Kidney (tissue), 14 donors: ENCODE results near the gene GPC5. TPM values are rescaled to one million over a fixed set of nuclear protein-coding genes. Genes with fewer than 3 reads are reported as not detected.

Source experiments
- DNase-seq, 5 donors: peaks; one replicate each; pipeline ENCODE4 v3.0.0-alpha.2; 2013 to 2020
- FAIRE-seq: peaks from 2 replicates; lab custom pipeline; 2012; peaks lifted over from hg19 to GRCh38; lab: Jason Lieb, UNC
- H3K27ac ChIP-seq, 2 donors: one replicate each; pipeline ENCODE4 v1.7.0; 2013; ENCODE audit warnings: low read depth in 2 of 2, low read length in 2 of 2, inconsistent platforms in 1 of 2
- H3K27me3 ChIP-seq: one replicate; pipeline ENCODE4 v1.7.1; 2013; ENCODE audit warnings: low read length, inconsistent platforms; ENCODE audit not compliant: control insufficient read depth, insufficient read depth
- H3K36me3 ChIP-seq, 3 donors: one replicate each; pipeline versions ENCODE4 v1.7.0 to v1.7.1; 2013; ENCODE audit warnings: low read length in 3 of 3, control low read depth in 1 of 3, inconsistent platforms in 1 of 3; ENCODE audit not compliant: insufficient read depth in 3 of 3, control insufficient read depth in 2 of 3
- H3K4me1 ChIP-seq, 3 donors: one replicate each; pipeline versions ENCODE4 v1.7.0 to v1.7.1; 2013; ENCODE audit warnings: low read length in 3 of 3, inconsistent platforms in 1 of 3, low read depth in 1 of 3; ENCODE audit not compliant: control insufficient read depth in 2 of 3, insufficient read depth in 2 of 3
- H3K4me3 ChIP-seq, 3 donors: one replicate each; pipeline versions ENCODE4 v1.7.0 to v1.8.1; 2013; ENCODE audit warnings: low read length in 3 of 3, control low read depth in 1 of 3, inconsistent platforms in 1 of 3
- H3K9ac ChIP-seq, 3 donors: one replicate each; pipeline versions ENCODE4 v1.7.0 to v1.7.1; 2013; ENCODE audit warnings: low read length in 3 of 3, control low read depth in 1 of 3, inconsistent platforms in 1 of 3
- H3K9me3 ChIP-seq, 3 donors: one replicate each; pipeline versions ENCODE4 v1.7.0 to v1.7.1; 2013; ENCODE audit warnings: low read length in 3 of 3, control low read depth in 1 of 3, inconsistent platforms in 1 of 3; ENCODE audit not compliant: control insufficient read depth in 2 of 3, insufficient read depth in 1 of 3
- intact Hi-C: fragments of 100-400 bp; cut with DNase I; formaldehyde crosslinking; loops from one replicate; pipeline ENCODE4 v1.11.1; 2022
- polyA plus RNA-seq: library from polyadenylated mRNA; stranded (reverse); fragments of 350-450 nt; fragmentation: Illumina TruSeq; extraction: RNeasy Lipid Tissue Mini Kit (QIAGEN cat#74804); gene quantifications from one replicate; pipeline ENCODE4 v1.2.3, GENCODE V29; 2014; ENCODE audit warnings: low read depth, low replicate concordance; ENCODE audit not compliant: insufficient read depth
- total RNA-seq: library from RNA; stranded (reverse); fragmentation: NEBNext Ultra II Directional; extraction: Animal tissue kit (Norgen Biotek cat#: 25700); gene quantifications from one replicate; pipeline ENCODE4 v1.2.1, GENCODE V29; 2021
- TF ChIP-seq, protein P1 (sequence below): IDR thresholded peaks from 3 replicates; pipeline ENCODE4 v1.5.1; 2012; ENCODE audit warnings: mild to moderate bottlenecking, moderate library complexity, borderline replicate concordance; ENCODE audit not compliant: insufficient read depth; ENCODE audit errors: extremely low read depth
- donor health status: control.
- donor health status: control.
- donor health status: control.
- donor health status: control.
- donor health status: control.
- donor health status: DM: yes; HTN: yes; CAD: no.
- donor health status: Normal renal cell carcinoma (clear cell type).

GPC5 gene
- total and polyA plus RNA-seq, 2 donors from 2014 or later, result 0.47 to 6.8 TPM

DNA sequence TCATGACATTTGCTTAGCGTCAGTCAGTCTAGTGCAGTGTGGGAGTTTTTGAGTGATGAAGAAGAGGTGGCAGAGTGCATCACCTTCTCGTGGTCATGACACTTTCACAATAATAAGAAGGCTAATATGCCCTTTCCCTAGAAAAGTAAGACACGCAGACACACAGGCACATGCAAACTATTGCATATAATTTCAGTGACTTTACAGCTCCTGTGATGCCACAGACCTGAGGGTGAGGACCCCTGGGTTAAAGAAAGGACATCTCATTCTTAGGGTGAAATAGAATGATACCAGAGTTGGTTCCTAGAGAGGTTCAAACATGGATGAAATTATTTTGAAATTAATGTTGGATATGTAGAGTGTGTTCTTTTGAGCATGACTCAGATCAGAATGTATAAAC, 300.3 kb downstream of the GPC5 start:
- Histone ChIP-seq H3K4me1 (no peaks in the 10 kb centered on the region), H3K27me3 (no peaks in the 10 kb centered on the region), H3K9ac (no peak overlapping the region), H3K9me3 (no peaks in the 10 kb centered on the region), H3K27ac (no peak overlapping the region), H3K36me3 (no peaks in the 10 kb centered on the region), H3K4me3 (no peak overlapping the region)
- intact Hi-C loops, result no loop called here
- DNase-seq (no peak), FAIRE-seq (no peak)
- TF ChIP-seq, protein P1, sequence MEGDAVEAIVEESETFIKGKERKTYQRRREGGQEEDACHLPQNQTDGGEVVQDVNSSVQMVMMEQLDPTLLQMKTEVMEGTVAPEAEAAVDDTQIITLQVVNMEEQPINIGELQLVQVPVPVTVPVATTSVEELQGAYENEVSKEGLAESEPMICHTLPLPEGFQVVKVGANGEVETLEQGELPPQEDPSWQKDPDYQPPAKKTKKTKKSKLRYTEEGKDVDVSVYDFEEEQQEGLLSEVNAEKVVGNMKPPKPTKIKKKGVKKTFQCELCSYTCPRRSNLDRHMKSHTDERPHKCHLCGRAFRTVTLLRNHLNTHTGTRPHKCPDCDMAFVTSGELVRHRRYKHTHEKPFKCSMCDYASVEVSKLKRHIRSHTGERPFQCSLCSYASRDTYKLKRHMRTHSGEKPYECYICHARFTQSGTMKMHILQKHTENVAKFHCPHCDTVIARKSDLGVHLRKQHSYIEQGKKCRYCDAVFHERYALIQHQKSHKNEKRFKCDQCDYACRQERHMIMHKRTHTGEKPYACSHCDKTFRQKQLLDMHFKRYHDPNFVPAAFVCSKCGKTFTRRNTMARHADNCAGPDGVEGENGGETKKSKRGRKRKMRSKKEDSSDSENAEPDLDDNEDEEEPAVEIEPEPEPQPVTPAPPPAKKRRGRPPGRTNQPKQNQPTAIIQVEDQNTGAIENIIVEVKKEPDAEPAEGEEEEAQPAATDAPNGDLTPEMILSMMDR, result no peak

DNA sequence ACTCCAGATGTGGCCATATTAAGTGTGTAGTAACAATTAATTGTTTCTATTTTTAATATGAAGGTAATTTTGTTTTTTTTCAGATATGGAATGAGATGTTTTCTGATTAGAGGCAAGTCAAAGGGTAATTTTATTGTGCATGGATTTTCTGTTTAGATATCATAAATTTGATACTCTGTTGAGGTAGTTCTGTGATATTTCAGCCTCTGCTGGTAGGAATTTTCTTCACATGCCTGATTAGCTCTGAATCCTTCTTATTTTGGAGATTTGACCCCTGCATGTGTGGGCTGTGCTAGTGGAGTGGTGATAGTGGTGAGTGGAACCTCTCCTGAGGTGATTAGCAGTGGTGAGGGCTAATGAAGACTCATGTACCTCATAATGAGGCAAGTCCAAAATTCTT, 301.4 kb downstream of the GPC5 start:
- Histone ChIP-seq H3K9me3 (no peaks in the 10 kb centered on the region), H3K36me3 (no peaks in the 10 kb centered on the region), H3K27me3 (no peaks in the 10 kb centered on the region), H3K4me1 (no peaks in the 10 kb centered on the region), H3K9ac (no peak overlapping the region), H3K27ac (no peak overlapping the region), H3K4me3 (no peak overlapping the region)
- DNase-seq (no peak), FAIRE-seq (no peak)
- TF ChIP-seq, protein P1, result no peak
- intact Hi-C loops, result no loop called here

DNA sequence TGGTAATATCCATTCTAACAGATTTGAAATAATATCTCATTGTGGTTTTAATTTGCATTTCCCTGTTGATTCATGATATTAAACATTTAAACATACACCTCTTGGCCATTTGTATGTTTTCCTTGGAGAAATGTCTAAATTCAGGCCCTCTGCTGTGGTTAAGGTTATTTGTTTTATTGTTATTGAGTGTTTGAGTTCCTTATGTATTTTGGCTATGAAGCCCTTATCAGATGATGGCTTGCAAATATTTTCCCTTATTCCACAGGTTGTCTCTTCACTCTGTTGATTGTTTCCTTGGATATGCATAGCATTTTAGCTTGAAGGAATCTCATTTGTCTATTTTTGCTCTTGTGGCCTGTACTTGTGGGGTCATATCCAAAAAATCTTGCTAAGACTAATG, 303.6 kb downstream of the GPC5 start:
- TF ChIP-seq, protein P1, result no peak
- no peaks in the 10 kb centered on the region for H3K9me3 ChIP-seq
- H3K4me3 ChIP-seq, result no peak overlapping the region
- no peaks in the 10 kb centered on the region for H3K4me1 ChIP-seq
- DNase-seq (no peak), FAIRE-seq (no peak)
- intact Hi-C loops, result no loop called here
- H3K27ac ChIP-seq, result no peak overlapping the region
- H3K36me3 ChIP-seq, result no peaks in the 10 kb centered on the region
- H3K27me3 ChIP-seq, result no peaks in the 10 kb centered on the region
- no peak overlapping the region for H3K9ac ChIP-seq

DNA sequence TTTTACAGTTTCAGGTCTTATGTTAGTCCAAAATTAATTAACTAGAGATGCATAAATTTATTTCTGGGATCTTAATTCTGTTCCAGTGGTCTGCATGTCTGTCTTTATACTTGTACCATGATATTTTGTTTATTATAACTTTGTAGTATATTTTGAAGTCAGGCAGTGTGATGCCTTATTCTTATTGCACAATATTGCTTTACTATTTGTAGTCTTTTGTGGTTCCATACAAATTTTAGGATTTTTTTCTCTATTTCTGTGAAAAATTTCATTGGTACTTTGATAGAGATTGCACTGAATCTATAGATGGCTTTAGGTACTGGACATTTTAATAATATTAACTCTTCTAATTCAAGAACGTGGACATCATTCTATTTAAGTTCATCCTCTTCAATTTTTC, 304.0 kb downstream of the GPC5 start:
- H3K9me3 ChIP-seq, result no peaks in the 10 kb centered on the region
- FAIRE-seq (no peak), DNase-seq (no peak)
- no peak overlapping the region for H3K27ac ChIP-seq
- H3K4me1 ChIP-seq, result no peaks in the 10 kb centered on the region
- TF ChIP-seq, protein P1, result no peak
- H3K36me3 ChIP-seq, result no peaks in the 10 kb centered on the region
- H3K9ac ChIP-seq, result no peak overlapping the region
- no peaks in the 10 kb centered on the region for H3K27me3 ChIP-seq
- H3K4me3 ChIP-seq, result no peak overlapping the region
- intact Hi-C loops, result no loop called here
